HG03175 (cell line): ENCODE data around the gene PLIN5.

Experiments
- ATAC-seq: cut with Tn5 transposase; IDR thresholded peaks from one replicate; pipeline ENCODE4 v1.9.1; 2021; ENCODE audit warnings: mild to moderate bottlenecking, moderate library complexity; ENCODE audit not compliant: unreplicated experiment

Gene PLIN5

GRCh38 chr19:4506449-4507149, 28.4 kb downstream of the PLIN5 start:
- no peak for ATAC-seq

- ATAC-seq = no peak
Observed at GRCh38 chr19:4505570-4506448, 29.2 kb downstream of the PLIN5 start.

DNA sequence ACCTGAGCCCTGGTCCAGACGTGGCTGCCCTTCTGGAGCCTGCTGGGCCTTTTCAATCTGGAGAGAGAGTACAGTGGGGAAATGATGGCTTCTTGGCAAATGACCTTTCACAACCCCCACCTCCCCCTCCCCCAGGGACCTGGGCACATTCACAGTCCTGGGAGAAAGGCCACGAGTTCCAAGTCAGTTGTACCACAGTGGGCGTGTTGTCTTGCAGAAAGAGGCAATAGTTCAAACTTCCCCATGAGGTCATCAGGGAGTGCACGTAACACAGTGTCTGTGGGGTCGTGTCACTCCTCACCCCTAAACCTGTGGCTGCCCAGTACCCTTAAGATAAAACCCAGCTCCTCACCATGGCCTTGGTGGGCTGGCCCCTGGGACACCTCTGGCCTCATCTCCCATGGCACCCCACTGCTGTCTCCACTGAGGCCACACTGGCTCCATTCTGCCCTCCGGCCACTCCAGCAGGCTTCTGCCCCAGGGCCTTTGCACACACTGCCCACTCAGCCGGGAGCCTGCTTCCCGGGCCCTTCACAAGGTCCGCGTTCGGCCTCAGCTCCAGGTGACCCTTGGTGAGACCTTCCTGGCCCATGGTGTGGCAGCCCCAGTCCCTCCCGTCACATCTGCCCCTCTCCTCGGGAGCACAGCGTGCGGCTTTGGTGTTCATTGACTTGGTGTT, 30.0 kb downstream of the PLIN5 start:
- no peak for ATAC-seq

DNA sequence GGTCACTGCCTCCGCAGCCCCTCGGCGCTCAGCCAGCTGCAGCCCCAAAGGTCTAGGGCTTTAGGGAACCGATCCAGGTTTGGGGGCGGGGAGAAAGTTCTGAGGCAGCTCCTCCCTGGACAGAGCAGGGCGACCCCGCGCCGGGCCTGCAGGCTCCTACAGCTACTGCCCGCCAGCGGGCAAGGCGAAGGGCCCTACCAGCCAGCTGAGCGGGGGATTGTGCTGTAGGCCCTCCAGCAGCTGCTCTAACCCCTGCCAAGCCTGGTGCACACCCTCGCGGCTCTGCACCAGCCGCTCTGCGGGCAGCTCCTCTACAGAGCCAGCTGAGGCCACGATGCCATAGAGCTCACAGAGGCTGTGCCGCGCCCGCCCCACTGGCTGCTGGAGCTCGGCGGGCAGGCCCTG, 30.7 kb downstream of the PLIN5 start:
- ATAC-seq = no peak

- ATAC-seq = no peak
Observed at GRCh38 chr19:4503825-4504170, 31.2 kb downstream of the PLIN5 start.

DNA sequence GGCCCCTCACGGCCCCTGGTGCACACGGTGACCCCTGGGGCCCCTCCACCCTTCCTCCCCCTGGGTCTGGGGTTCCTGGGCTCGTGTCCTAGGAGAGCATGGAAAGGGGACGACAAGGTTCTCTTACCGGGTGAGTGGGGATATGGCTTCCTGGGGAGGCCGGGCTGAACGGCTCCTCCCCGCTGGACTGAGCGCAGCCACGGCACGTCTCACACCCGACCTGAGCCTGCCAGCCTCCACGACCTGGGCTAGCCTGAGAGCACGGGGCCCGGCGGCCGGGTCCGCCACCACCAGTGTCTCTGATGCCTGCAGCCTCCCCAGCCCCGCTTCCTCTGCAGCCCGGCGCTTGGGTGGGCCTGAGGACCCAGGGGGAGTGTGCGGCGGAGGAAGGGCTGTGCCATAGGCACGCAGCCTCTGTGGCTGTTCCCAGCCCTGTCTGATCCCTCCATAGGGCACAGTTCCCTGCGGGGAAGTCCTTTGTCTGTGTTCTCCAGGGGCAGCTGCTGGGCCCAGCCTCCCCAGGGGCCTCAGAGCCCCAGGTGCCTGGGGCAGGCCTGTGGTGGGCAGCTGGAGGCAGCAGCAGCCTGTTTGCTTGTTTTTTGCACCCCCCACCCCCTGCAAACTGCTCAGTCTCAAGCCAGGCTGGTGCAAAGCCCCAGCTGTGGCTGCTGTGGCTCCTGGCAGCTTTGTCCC, 31.7 kb downstream of the PLIN5 start:
- ATAC-seq = no peak

GRCh38 chr19:4502282-4503131, 32.5 kb downstream of the PLIN5 start:
- ATAC-seq = no peak

DNA sequence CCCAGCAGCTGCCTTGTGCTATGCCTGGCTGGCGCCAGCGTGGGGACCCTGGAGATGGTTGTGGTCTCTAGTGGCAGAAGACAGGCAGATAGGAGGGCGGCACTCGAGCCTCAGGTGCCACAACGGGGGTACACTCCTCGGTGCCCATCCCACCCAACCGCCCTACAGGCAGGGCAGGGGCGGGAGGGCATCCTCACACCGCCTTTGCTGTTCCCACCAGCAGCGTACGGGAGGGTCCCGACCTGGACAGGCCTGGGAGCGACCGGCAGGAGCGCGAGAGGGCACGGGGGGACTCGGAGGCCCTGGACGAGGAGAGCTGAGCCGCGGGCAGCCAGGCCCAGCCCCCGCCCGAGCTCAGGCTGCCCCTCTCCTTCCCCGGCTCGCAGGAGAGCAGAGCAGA, 33.3 kb downstream of the PLIN5 start:
- ATAC-seq = no peak

DNA sequence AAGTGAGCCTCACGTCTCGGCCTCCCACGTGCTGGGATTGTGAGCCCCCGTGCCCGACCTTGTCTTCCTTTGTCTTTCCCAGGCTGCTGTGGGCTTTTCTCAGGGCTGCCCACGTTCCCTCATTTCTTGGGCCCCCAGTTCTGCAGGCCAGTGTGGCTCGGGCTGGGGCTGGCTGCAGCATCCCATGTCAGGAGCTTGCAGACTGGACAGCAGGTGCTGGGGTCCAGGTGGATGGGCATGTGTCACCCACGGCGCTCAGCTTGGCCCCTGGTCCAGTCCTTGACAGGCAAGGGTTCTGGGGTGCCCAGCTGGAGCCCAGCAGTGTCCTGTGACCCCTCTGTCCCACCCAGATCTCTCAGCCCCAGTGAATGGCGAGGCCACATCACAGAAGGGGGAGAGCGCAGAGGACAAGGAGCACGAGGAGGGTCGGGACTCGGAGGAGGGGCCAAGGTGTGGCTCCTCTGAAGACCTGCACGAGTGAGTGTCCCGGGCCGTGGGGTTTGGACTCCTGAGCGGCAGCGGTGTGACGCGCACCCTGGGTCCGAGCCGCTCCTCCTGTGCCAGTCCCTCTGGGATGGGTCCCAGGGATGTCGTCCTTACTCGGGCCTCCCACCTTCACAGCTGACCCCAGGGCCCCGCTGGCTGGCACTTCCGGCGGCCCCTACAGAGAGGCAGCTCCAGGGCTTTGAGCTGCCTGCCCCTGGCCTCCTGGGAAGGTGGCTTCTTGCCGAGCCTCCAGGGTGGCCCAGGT, 34.0 kb downstream of the PLIN5 start:
- ATAC-seq = no peak

DNA sequence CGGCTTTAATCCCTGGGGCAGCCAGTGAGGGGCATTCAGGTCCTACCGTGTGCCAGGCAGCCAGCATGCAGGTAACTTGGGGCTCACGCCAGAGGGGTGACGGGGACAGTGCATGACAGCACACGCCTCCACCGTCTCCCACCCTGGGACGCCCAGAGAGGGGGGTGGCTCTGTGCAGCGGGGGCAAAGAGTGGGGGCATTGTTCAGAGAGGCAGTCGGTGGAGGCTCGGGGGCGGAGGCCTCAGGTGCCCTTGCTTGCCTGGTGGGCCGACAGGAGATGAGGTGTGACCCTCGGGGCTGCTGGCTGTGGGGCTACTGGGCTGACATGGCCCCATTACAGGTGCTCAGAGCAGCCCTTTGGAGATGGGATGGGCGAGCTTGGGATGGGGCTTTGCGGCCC, 35.2 kb downstream of the PLIN5 start:
- no peak for ATAC-seq

DNA sequence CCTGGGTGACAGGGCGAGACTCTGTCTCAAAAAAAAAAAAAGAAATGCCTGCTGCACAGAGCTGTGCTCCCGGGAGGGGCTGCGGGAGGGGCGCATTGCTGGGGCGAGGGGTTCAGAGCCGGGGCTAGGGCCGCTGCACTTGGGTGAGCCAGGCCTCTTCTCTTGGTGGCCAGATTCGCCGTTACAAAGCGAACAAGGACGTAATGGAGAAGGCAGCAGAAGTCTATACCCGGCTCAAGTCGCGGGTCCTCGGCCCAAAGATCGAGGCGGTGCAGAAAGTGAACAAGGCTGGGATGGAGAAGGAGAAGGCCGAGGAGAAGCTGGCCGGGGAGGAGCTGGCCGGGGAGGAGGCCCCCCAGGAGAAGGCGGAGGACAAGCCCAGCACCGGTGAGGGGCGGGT, 35.7 kb downstream of the PLIN5 start:
- ATAC-seq = no peak

DNA sequence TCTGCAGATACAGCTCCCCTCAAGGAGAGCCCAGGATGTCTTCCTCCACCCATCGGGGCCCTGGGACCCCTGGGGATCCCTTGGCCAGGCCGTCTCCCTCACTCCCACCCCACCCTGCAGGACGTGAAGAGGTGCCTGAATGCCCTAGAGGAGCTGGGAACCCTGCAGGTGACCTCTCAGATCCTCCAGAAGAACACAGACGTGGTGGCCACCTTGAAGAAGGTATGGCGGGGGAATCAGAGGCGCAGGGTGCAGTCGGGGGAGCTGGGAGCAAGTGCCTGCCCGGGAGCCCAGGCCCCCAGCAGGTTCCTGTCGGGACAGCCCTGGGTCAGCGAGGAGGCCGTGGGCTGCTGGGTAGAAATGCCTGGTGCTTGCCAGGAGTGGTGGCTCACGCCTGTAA, 36.3 kb downstream of the PLIN5 start:
- ATAC-seq = no peak

DNA sequence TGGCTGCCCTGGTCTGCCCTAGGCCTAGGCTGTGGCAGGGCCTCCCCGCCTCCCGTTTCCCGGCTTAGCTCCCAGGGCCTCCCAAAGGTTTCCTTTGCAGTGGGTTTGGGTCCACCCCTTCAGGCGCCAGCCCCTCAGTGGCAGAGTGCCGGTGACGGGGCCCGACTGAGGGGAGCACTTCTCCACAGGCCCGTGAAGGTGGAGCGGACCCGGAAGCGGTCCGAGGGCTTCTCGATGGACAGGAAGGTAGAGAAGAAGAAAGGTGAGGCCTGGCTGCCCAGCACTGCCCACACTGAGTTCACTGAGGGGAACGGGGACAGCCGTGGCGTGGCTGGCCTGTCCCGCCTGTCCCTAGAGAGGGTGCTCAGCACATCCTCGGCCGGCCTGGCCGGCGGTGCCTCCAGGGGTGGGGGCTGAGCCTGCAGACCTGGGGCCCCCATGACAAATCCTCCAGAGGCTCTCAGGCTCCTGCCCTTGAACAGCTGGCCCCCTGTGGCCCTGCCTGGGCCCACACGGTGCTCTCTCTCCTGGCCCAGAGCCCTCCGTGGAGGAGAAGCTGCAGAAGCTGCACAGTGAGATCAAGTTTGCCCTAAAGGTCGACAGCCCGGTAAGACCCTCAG, 37.1 kb downstream of the PLIN5 start:
- no peak for ATAC-seq

GRCh38 chr19:4496304-4496703, 38.7 kb downstream of the PLIN5 start:
- ATAC-seq = no peak

DNA sequence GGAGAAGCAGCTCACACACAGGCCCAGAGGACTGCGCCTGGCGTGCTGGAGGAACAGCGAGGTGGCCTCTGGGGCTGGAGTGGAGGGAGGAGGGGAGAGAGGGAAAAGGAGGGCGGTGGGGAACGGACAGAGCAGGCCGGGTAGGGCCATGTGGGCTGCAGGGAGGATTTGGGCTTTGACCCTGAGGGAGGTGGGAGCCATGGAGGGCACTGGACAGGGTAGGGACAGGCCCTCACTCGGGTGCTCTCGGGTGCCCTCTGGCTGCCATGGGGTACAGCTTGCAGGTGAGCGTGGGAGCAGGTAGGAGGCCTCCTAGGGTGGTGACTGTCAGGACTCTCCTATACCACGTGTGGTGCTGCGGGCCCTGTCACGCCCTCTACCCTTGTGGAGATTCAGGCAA, 39.6 kb downstream of the PLIN5 start:
- ATAC-seq = no peak

DNA sequence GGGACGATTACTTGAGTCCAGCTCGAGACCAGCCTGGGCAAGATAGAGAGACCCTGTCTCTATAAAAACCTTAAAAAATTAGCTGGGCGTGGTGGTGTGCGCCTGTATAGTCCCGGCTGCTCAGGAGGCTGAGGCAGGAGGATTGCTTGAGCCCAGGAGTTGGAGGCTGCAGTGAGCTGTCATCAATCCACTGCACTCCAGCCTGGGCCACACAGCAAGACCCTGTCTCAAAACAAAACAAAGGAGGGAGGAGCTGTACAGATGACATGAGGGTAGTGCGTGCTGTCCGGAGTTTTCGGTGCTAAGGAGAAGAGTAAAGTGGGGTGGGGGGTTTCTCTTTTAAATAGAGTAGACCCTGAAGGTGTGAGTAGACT, 40.3 kb downstream of the PLIN5 start:
- no peak for ATAC-seq

DNA sequence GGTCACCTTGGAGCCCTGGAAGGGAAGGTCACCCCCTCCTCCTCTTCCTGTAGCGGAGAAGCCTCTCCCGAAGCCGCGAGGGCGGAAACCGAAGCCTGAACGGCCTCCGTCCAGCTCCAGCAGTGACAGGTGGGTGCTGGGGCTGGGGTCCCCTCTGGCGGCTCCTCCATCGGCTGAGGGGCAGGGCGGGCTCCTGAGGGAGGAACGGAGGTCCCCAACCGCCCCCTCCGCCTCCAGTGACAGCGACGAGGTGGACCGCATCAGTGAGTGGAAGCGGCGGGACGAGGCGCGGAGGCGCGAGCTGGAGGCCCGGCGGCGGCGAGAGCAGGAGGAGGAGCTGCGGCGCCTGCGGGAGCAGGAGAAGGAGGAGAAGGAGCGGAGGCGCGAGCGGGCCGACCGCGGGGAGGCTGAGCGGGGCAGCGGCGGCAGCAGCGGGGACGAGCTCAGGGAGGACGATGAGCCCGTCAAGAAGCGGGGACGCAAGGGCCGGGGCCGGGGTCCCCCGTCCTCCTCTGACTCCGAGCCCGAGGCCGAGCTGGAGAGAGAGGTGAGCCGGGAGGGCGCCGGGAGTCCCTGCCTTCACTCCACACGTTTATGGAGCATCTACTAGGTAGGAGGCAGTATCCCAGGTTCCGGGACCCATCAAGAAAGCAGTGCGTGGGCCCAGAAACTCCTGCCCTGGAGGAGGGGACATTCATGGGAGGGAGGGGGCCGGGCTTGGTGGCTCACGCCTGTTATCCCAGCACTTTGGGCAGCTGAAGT, 40.9 kb downstream of the PLIN5 start:
- no peak for ATAC-seq

DNA sequence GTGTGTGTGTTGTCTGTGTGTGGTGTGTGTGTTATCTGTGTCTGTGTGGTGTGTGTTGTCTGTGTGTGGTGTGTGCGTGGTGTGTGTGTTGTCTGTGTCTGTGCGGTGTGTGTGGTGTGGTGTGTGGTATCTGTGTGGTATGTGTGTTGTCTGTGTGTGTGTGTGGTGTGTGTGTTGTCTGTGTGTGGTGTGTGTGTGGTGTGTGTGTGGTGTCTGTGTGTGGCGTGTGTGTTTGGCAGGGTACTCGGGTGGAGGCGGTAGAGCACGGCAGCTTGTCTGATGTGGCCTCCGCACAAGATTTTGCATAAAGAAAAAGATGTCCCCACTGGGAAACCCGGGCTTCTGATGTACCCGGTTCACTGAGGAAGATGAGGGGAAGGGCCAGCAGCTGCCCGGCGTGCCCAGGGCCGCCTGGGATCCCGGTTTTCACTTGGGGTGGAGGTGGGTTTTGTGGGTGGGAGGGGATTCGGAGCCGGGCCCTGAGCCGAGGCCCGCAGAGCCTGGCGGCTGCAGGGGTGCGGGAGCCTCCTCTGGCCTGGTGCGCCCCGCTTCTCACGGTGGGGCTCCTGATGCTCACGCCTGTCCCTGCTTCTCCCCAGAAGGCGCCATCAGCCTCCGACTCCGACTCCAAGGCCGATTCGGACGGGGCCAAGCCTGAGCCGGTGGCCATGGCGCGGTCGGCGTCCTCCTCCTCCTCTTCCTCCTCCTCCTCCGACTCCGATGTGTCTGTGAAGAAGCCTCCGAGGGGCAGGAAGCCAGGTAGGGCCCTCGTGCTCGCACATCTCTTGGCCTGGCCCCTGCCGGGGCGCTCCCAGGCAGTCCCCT, 41.7 kb downstream of the PLIN5 start:
- ATAC-seq = no peak
